HG02943 (cell line): Measurements from ENCODE around the gene LNPK.
"Not testable (repeated sequence)": the region's sequence is repeated elsewhere in the genome, so short reads cannot be mapped to it uniquely, and the experiment has no call there.

ENCODE experiments used
- ATAC-seq: cut with Tn5 transposase; IDR thresholded peaks from one replicate; pipeline ENCODE4 v1.9.1; 2021; ENCODE audit warnings: mild to moderate bottlenecking, low read depth, moderate library complexity; ENCODE audit not compliant: unreplicated experiment

LNPK gene

DNA sequence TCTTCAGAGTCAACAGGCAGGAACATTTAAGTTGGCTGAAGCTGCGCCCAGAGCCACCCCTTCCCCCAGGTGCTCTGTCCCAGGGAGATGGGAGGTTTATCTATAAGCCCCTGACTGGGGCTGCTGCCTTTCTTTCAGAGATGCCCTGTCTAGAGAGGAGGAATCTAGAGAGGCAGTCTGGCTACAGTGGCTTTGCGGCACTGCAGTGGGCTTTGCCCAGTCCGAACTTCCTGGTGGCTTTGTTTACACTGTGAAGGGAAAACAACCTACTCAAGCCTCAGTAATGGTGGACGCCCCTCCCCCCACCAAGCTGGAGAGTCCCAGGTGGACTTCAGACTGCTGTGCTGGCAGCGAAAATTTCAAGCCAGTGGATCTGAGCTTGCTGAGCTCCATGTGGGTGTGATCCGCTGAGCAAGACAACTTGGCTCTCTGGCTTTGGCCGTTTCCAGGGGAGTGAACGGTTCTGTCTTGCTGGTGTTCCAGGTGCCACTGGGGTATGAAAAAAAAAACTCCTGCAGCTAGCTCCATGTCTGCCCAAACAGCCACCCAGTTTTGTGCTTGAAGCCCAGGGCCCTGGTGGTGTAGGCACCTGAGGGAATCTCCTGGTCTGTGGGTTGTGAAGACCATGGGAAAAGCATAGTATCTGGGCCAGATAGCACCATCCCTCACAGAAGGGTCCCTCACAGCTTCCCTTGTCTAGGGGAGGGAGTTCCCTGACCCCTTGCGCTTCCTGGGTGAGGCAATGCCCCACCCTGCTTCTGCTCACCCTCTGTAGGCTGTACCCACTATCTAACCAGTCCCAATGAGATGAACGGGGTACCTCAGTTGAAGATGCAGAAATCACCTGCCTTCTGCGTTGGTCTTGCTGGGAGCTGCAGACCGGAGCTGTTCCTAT, 88.0 kb downstream of the LNPK start:
- ATAC-seq: not testable (repeated sequence)

DNA sequence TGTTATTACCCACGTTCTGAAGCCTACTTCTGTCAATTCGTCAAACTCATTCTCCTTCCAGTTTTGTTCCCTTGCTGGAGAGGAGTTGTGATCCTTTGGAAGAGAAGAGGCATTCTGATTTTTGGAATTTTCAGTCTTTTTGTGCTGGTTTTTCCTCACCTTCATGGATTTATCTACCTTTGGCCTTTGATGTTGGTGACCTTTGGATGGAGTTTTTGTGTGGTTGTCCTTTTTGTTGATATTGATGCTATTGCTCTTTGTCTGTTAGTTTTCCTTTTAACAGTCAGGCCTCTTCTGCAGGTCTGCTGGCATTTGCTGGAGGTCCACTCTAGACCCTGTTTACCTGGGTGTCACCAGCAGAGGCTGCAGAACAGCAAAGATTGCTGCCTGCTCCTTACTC, 88.8 kb downstream of the LNPK start:
- ATAC-seq: not testable (repeated sequence)

DNA sequence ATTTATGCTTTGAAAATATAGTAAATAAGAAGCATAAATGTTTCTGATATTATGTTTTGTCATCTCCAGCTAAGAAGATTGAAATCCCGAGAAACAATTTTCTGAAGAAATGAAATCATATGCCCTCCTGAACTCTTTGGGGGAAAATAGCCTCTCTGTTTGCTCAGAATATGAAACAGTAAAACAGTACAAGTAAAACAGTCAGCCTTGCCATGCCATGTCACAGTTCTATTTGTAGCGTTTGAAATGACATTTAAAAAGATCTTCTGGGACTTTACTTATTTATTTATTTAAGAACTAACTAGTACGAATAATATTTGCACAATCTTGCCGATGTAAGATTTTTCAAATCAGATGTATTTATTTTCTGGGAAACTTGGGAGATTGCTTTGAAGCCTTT, 98.0 kb downstream of the LNPK start:
- ATAC-seq: no peak

DNA sequence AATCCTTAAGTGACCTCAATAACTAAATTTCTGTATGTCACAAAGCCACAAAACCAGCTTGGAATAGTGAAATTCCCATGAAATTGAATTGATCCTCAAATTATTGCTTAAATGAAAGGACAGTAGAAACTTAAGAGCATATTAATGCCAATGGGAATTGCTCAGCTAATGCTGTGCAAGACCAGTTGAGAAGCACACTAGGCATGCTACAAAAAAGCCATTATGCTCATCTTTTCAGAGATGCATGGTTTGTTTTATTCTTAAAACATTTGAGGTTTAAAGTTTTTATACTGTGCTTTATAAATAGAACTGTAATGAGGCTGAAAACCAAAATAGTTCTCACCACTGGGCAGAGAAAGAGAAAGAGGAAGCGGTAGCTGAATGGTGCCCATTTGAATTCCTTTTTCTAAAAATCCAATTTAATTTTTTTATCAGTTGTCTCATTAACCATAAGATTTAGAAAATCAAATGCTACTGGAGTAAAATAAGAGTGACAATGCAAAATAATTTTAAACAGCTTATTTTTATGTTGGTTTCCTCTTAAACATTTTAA, 98.6 kb downstream of the LNPK start:
- no peak for ATAC-seq

DNA sequence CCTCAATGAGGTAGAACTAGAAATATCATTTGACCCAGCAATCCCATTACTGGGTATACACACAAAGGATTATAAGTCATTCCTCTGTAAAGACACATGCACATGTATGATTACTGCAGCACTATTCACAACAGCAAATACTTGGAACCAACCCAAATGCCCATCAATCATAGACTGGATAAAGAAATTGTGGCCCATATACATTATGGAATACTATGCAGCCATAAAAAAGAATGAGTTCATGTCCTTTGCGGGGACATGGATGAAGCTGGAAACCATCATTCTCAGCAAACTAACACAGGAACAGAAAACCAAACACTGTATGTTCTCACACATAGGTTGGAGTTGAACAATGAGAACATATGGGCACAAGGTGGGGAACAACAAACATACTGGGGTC, 106.1 kb downstream of the LNPK start:
- not testable (repeated sequence) for ATAC-seq

DNA sequence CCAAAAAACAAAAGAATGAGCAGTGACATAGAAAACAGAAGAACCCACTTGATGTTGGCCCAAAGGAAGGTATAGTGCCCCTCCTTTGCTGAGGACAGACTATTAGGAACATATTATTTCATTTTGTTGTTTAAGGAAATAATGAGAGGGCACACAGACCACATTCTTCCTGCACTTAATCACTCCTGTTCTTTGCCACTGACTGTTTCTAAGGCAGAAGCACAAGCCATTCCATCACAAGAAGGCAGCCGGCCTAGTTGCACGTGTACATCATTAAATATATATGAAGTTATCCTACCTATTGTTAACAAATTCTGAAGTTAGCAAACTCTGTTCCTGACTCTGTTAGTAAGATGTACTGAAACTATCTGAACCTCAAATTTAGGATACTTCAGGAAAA, 110.0 kb downstream of the LNPK start:
- ATAC-seq: no peak

DNA sequence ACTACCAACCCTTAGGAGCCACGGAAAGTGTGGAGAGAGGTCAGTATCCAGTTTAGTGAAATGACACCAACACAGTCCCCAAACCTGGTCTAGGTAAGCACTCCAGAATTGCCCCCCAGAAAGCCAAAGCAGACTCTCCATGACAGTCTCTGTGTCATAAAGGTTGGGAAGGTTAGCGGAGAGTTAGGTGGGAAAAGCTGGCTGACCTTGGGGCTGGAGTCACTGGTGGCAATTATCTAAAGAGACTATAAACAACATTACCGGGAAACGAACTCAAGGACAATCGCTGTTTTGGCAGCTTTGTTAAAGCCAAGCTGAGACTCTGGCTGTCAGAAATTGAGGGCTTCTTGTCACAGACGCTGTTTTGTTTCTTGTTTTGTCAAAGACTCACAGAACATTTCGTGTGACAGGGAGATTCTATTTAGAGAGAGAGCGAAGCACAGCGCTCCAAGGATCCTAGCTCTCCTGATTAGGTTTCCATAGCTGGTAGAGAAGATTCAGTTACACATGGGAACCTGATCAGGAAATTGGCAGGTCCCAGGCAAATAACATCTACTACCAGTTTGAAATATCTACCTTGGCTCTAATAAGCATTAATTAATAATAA, 111.3 kb downstream of the LNPK start:
- ATAC-seq: no peak

DNA sequence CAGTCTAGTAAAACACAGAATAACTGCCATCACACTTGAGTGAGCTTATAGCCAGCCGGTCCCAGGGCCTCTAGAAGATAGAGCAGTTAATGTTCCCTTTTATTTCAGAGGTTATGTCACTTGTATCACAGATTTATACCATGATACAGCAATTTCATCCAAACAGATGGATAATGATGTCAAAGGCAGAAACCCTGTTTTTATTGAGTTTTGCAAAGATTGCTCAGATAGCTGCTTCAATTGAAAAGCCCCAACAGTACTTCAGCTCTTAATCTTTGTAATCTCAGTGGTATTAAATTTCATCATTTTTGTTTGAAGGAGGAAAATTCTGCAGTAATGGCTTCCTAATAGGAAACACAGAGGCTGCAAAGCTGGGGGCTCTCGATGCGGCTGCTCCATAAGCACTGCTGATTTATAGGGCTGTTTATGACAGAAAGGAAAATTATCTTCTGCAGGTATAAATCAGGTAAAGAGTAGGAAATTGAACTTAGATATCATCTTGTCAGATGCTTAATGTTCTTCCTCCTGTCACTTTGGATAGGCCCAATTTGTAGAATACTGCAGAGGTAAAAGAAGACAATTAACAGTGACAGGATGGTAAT, 112.3 kb downstream of the LNPK start:
- ATAC-seq: no peak

DNA sequence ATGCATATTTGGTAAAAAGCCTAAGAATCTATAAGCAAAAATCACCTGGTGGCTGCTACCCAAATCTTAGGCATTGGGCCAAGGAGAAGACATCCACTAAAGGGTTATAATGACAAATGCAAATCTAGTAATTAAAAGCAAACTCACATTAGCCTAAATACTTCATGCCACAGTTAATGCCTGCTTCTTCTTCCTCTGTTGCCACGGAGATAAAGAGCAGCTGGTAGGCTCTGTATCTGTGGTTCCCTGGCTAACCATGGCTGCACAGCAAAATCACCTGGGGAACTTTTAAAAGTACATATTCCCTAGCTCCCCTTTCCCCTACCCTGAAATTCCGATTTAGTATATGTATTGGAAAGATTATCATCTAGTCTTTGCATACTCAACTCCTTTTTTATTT, 114.3 kb downstream of the LNPK start:
- no peak for ATAC-seq

DNA sequence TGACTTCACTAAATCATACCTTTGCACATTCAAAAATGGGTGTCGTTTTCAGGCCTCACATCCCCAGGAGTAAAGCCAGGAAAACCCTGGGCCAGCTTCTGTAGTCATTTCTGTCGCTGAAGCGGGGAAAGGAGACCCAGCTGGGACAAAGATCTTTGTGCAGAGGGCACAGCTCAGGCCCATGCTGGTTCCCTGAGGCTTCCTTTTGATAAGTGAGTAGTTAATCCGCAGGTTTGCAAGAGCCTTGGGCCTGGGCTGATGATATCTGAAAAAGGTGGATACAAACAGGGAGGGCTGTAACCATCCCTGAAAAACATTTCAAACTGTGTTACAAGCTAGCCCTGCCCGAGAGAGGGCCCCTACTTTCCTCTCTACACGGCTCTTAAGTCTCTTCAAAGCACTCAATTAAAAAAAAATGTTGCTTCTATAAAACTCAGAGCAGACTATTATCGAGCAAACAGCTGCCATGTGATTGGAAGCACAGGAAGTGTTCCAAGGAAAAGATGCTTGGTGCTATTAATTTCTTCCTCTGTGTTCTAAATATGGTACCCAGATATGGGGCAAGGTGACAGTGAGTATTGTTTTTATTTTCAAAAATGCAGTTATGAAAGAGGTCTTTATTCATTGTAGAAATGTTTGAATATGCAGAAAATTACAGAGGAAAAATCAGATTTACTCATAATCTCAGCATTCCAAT, 117.2 kb downstream of the LNPK start:
- no peak for ATAC-seq

DNA sequence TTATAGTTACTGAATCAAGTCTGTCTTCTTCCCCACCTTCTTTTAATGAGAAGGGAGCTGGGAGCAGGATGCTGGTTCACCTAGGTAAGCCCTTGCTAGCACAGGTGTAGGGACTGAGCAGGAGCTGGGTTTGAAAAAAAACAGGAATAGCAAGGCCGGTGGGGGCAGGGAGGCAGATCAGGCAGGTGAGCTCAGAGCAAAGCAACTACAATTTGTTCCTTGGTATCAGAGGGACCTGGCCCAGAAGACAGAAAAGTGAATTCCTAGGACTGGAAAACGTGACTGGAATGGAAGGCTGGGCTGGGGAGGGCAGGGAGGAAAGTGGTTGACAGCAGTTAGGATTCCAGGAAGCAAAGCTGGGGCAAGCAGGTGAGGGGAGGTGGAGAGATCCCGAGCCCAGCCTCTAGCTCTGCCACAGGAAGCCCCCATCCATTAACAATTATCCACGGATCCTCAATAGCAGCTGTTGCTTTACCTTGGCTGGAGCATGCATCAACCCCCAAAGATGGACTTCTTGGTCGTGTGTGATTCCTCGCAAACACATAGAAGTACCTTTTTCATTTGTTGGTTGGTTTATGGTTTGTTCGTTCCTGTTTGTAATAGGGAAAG, 118.4 kb downstream of the LNPK start:
- ATAC-seq: no peak

DNA sequence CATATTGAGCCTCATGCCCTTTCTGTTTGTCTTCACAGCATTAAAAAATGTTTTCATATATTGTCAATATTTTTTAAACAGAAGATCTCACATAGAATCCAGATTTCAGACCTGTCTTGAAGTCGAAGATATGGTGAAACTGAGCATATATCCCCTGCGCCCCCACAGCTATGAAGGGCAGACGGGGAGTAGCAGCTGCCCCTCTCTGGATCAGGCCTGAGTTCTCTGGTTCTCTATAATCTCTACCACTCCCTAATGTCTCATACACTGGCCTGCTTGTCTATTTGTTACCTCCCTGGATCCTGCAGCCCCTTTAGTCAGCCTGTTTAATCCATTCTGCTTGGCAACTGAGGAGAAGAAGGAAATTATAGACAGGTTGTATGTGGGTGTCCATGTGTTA, 122.4 kb downstream of the LNPK start:
- no peak for ATAC-seq

DNA sequence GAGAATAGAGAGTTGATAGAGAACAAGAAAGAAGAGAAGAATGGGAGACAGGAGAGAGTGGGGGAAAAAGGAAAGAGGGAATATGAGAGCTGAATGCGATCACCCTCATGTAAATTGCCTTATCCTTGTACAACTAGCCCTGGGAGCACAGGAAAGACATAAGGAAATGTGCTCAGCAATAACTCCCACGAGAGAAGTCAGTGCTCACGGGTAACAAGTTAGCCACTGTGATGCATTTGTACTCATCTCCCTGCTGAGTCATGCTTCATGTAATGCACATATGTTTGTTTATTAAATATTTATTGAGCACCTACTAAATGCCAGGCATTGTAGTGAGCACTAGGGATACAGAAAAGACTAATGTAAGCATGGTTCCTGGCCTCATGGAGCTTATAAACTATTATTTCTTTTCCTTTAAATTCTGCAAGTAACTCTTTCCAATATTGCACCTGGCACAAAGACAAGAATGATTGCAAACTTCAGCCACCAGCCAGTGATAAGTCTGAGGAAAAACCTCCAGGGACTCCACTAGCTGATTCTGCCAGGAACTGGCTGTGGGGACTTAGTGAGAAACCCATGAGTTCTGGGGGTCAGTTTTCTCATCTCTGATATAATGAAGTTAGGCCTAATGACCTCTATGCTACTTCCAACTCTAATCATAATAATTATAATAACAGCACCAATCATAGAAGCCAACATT, 124.1 kb downstream of the LNPK start:
- no peak for ATAC-seq

DNA sequence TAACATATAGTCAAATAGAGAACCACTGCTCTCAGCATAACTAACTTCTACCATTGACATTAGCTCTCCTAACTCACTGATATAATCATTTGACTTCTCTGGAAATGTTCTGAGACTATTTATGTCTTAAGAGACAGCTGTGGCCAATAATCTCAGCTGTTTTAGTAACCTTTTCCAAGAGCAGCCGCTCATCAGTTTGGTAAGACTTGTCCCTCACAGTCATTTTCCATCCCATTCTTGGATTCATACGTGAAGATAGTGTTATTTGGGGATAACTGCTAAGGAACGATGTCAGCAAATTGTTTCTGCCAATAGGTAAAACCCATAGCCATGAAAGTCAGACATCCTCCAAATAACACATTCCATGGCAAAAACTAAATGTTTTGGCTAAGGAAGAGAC, 127.8 kb downstream of the LNPK start:
- ATAC-seq: no peak
